ENCODE results near the gene FERMT2. TPM values are rescaled to one million over a fixed set of nuclear protein-coding genes. Genes with fewer than 3 reads are reported as not detected.

FERMT2 gene
- total and polyA plus RNA-seq, 9 of the 15 experiments (the other 6 are each of a cell fraction or from before 2014, with no cell fraction given), result 0.10 to 1.3 (median 0.40) TPM

DNA sequence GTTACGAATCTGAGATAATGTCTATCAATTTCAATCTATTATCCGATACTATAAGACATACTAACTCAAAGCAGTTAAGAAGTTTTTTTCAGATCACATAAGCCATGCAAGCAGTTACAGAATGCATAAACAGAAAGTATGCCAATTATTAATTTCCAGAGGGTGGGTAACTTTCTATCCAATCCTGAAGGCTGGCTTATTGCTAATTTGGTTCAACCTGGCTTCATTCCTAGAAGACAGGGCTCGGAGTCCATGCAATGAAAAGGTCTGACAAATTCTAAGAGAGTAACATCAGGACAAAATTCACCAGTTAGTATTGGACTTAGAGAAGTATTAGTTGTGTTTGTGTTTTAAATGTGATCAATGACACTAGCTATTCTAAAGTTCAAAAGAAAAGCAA, 15.0 kb downstream of the FERMT2 start:
- no TSS peak for BruUV-seq (replicated peaks)
- intact Hi-C loops (cut with micrococcal nuclease) (no loop called here), in situ Hi-C loops (cut with MboI) (no loop called here)
- Histone ChIP-seq H3K4me1 (replicated peaks in 1 of 2; ENCODE audit: control insufficient read depth in 2 of 2, insufficient read depth in 2 of 2, low read length in 2 of 2) (no peaks in the 10 kb centered on the region), H3K27me3 (ENCODE audit: control insufficient read depth in 2 of 2, insufficient read depth in 2 of 2, low read length in 2 of 2) (no peaks in the 10 kb centered on the region), H3K4me2 (ENCODE audit: insufficient read depth, low read length) (no peak overlapping the region), H3K9ac (ENCODE audit: insufficient read depth in 1 of 2, low read depth in 2 of 2, low read length in 2 of 2) (no peak overlapping the region), H3K4me3 (no peak overlapping the region), H3K79me2 (ENCODE audit: control insufficient read depth, insufficient read depth, low read length) (no peaks in the 10 kb centered on the region), H2AFZ (ENCODE audit: low read depth, low read length) (no peak overlapping the region), H4K20me1 (replicated peaks; ENCODE audit: control insufficient read depth, insufficient read depth, low read length) (no peaks in the 10 kb centered on the region), H3K36me3 (ENCODE audit: control insufficient read depth, insufficient read depth, low read length) (no peaks in the 10 kb centered on the region), H3K9me3 (replicated peaks; ENCODE audit: control insufficient read depth, insufficient read depth, low read depth, low read length) (no peaks in the 10 kb centered on the region), H3K27ac (ENCODE audit: extremely low read depth, low read depth, low read length) (no peak overlapping the region), H3K9me1 (ENCODE audit: control insufficient read depth, insufficient read depth, low read length) (no peaks in the 10 kb centered on the region)
- 2% methylated on average over 3 of the region's 3 CpGs for WGBS (ENCODE audit: insufficient coverage, low coverage, missing lambda C conversion rate)
- no peak for ATAC-seq
- FAIRE-seq, result no peak
- no peak for DNase-seq (ENCODE audit: extremely low read depth in 1 of 4, low spot score in 3 of 4)
- POLR2A ChIA-PET, result interaction anchor here (0.7 kb wide), 1 partner anchor 151 kb away, joined by 3 read pairs; no protein-coding TSS in a partner anchor
- no peak for TF ChIP-seq DMBX1 (CRISPR knock-in tag; IDR thresholded peaks at IDR 0.05; ENCODE audit: borderline replicate concordance)
- no peak for TF ChIP-seq POLR2A (conservative IDR thresholded peaks at IDR 0.05)
- no peak for TF ChIP-seq BRF2 (IDR thresholded peaks at IDR 0.05; ENCODE audit: borderline replicate concordance, insufficient read depth, insufficient read length)
- no peak for TF ChIP-seq ZNF668 (CRISPR knock-in tag; IDR thresholded peaks at IDR 0.05)
- TF ChIP-seq MXI1 (IDR thresholded peaks at IDR 0.05; ENCODE audit: low read depth, low read length), result no peak
- no peak for TF ChIP-seq SIN3A (IDR thresholded peaks at IDR 0.05; ENCODE audit: borderline replicate concordance in 2 of 2, control insufficient read depth in 1 of 2, low read depth in 2 of 2, low read length in 2 of 2)
- no peak for TF ChIP-seq GATAD2A (IDR thresholded peaks at IDR 0.05)
- no peak for TF ChIP-seq MAFG (tag; conservative IDR thresholded peaks at IDR 0.05)
- TF ChIP-seq ZNF584 (CRISPR knock-in tag; IDR thresholded peaks at IDR 0.05; ENCODE audit: low read depth), result no peak
- no peak for TF ChIP-seq TOE1 (IDR thresholded peaks at IDR 0.05; ENCODE audit: borderline replicate concordance)
- TF ChIP-seq TOE1 (CRISPR knock-in tag; IDR thresholded peaks at IDR 0.05; ENCODE audit: borderline replicate concordance, low read depth), result no peak
- no peak for TF ChIP-seq GTF2B (IDR thresholded peaks at IDR 0.05; ENCODE audit: extremely low read depth, insufficient read length)
- no peak for TF ChIP-seq ZNF143 (CRISPR knock-in tag; IDR thresholded peaks at IDR 0.05)
- no peak for TF ChIP-seq NUFIP1 (IDR thresholded peaks at IDR 0.05; ENCODE audit: partially characterized antibody)
- no peak for TF ChIP-seq ZNF717 (CRISPR knock-in tag; IDR thresholded peaks at IDR 0.05)
- no peak for TF ChIP-seq ZNF41 (CRISPR knock-in tag; conservative IDR thresholded peaks at IDR 0.05)
- TF ChIP-seq ASH1L (IDR thresholded peaks at IDR 0.05; ENCODE audit: borderline replicate concordance, low read depth, partially characterized antibody), result no peak
- no peak for TF ChIP-seq CBFA2T2 (conservative IDR thresholded peaks at IDR 0.05)
- no peak for TF ChIP-seq SIN3B (IDR thresholded peaks at IDR 0.05; ENCODE audit: low read depth)
- CTCF ChIA-PET (ENCODE audit: low intra/inter-chr PET ratio), result no interaction called here

Data from K562 (cell line).